Measurements from ENCODE around the gene ATP5IF1. TPM values are rescaled to one million over a fixed set of nuclear protein-coding genes. Genes with fewer than 3 reads are reported as not detected.
A peak's percentile ranks its signal among the peaks of the same experiment; 100 is the strongest.

The ATP5IF1 gene
- total RNA-seq, 2 experiments from 2014 or later, result 77.4 to 78.0 TPM

- DNase-seq (peak in 5 of 14 experiments; percentile 12 to 60 (median 48)), ATAC-seq (ENCODE audit: poor library complexity) (no peak)
- H3K27ac ChIP-seq (ENCODE audit: low read depth in 1 of 2, low read length in 2 of 2), result peak overlapping the region in 1 of 2 donors; percentile 80
- peak overlapping the region; percentile 87 for H3K4me3 Mint-ChIP-seq
- no peaks in the 10 kb centered on the region for H3K36me3 ChIP-seq (ENCODE audit: insufficient read depth, low read length)
- intact Hi-C loops (cut with DNase I, micrococcal nuclease), result loop anchor here (2.0 to 10.0 kb wide), 9 partner anchors 82 to 933 kb away; partner anchors contain the start of genes PHACTR4 (in 1 of the 2), RCC1 (in 1 of the 2), RNU11 (in 1 of the 2) and SRSF4 (in 1 of the 2)
- H3K4me1 Mint-ChIP-seq (ENCODE audit: low read depth), result peaks cover 41% of the 10 kb centered on the region
- no peaks in the 10 kb centered on the region for H3K27me3 ChIP-seq (ENCODE audit: control insufficient read depth in 1 of 2, insufficient read depth in 2 of 2, low read length in 2 of 2)
- POLR2A ChIA-PET, result interaction anchor here (0.6 to 7.1 kb wide), 18 partner anchors 9 to 399 kb away, joined by 3 to 131 read pairs (median 4); partner anchors contain the start of genes ATP5IF1, DNAJC8, MED18 and RCC1
- peaks cover 46% of the 10 kb centered on the region for H3K4me1 ChIP-seq (ENCODE audit: insufficient read depth, low read length)
- no peaks in the 10 kb centered on the region for H3K27me3 Mint-ChIP-seq
- H3K4me3 ChIP-seq (ENCODE audit: low read length), result peak overlapping the region; percentile 21
- H3K36me3 Mint-ChIP-seq (ENCODE audit: low read depth), result no peaks in the 10 kb centered on the region
- no peaks in the 10 kb centered on the region for H3K9me3 ChIP-seq (ENCODE audit: control insufficient read depth in 1 of 2, insufficient read depth in 1 of 2, low read length in 2 of 2)
- no peak for TF ChIP-seq CTCF (IDR thresholded peaks at IDR 0.05)
- H3K9me3 Mint-ChIP-seq, result no peaks in the 10 kb centered on the region
- CTCF ChIA-PET, result interaction anchor here (0.6 to 3.0 kb wide), 19 partner anchors 9 to 354 kb away, joined by 3 to 47 read pairs (median 6); partner anchors contain the start of genes ATP5IF1, MED18, PHACTR4 and SESN2
- peak overlapping the region; percentile 86 for H3K27ac Mint-ChIP-seq
These were observed 13.3 kb downstream of the ATP5IF1 start for GRCh38 chr1:28249013-28249865.

- no peak overlapping the region for H3K27ac ChIP-seq (ENCODE audit: low read depth in 1 of 2, low read length in 2 of 2)
These were observed 14.0 kb downstream of the ATP5IF1 start for GRCh38 chr1:28249866-28250295.

More at GRCh38 chr1:28249866-28250295, 14.0 kb downstream of the ATP5IF1 start:
- CTCF ChIA-PET, result interaction anchor here (1.4 to 3.0 kb wide), 5 partner anchors 8 to 159 kb away, joined by 3 to 47 read pairs (median 10); partner anchors contain the start of genes MED18 and SESN2
- H3K27me3 Mint-ChIP-seq, result no peaks in the 10 kb centered on the region
- H3K4me3 Mint-ChIP-seq, result no peak overlapping the region
- H3K36me3 Mint-ChIP-seq (ENCODE audit: low read depth), result no peaks in the 10 kb centered on the region
- POLR2A ChIA-PET, result interaction anchor here (0.9 to 5.2 kb wide), 2 partner anchors 9 to 36 kb away, joined by 3 to 92 read pairs; partner anchors contain the start of gene SESN2
- TF ChIP-seq CTCF (IDR thresholded peaks at IDR 0.05), result no peak
- no peaks in the 10 kb centered on the region for H3K27me3 ChIP-seq (ENCODE audit: control insufficient read depth in 1 of 2, insufficient read depth in 2 of 2, low read length in 2 of 2)
- intact Hi-C loops (cut with DNase I, micrococcal nuclease), result loop anchor here (2.0 to 10.0 kb wide), 10 partner anchors 81 to 932 kb away; partner anchors contain the start of genes PHACTR4 (in 1 of the 2), RCC1 (in 1 of the 2), RNU11 (in 1 of the 2) and SRSF4 (in 1 of the 2)
- no peaks in the 10 kb centered on the region for H3K36me3 ChIP-seq (ENCODE audit: insufficient read depth, low read length)
- ATAC-seq (ENCODE audit: poor library complexity) (no peak), DNase-seq (no peak)
- H3K4me1 ChIP-seq (ENCODE audit: insufficient read depth, low read length), result peaks cover 39% of the 10 kb centered on the region
- no peak overlapping the region for H3K4me3 ChIP-seq (ENCODE audit: low read length)
- H3K9me3 ChIP-seq (ENCODE audit: control insufficient read depth in 1 of 2, insufficient read depth in 1 of 2, low read length in 2 of 2), result no peaks in the 10 kb centered on the region
- H3K27ac Mint-ChIP-seq, result no peak overlapping the region
- peaks cover 35% of the 10 kb centered on the region for H3K4me1 Mint-ChIP-seq (ENCODE audit: low read depth)
- H3K9me3 Mint-ChIP-seq, result no peaks in the 10 kb centered on the region
